ENCODE measurements around the gene MEX3A.
"Not testable (repeated sequence)": the region's sequence is repeated elsewhere in the genome, so short reads cannot be mapped to it uniquely, and the experiment has no call there.

The MEX3A gene

GRCh38 chr1:156072251-156072650 lies 10.0 kb downstream of the MEX3A start:
- Histone ChIP-seq H3K79me2 (ENCODE audit: insufficient read depth, low read length) (no peaks in the 10 kb centered on the region), H2AFZ (ENCODE audit: low read length) (no peak overlapping the region), H4K20me1 (ENCODE audit: insufficient read depth, low read length) (no peaks in the 10 kb centered on the region), H3F3A (ENCODE audit: insufficient read depth, low read length) (no peaks in the 10 kb centered on the region), H3K9me3 (ENCODE audit: low read length) (no peaks in the 10 kb centered on the region), H3K27me3 (ENCODE audit: insufficient read depth, low read length) (no peaks in the 10 kb centered on the region), H3K27ac (ENCODE audit: low read depth, low read length, poor library complexity, severe bottlenecking) (no peak overlapping the region), H3K9ac (ENCODE audit: low read length) (no peak overlapping the region), H3K9me2 (ENCODE audit: low read depth, low read length) (no peaks in the 10 kb centered on the region), H3K36me3 (ENCODE audit: insufficient read depth, low read length) (no peaks in the 10 kb centered on the region), H3K4me2 (ENCODE audit: low read length) (no peak overlapping the region), H3K4me3 (ENCODE audit: low read depth, low read length, poor library complexity, severe bottlenecking) (no peak overlapping the region), H3K4me1 (ENCODE audit: insufficient read depth, low read length, severe bottlenecking) (peaks cover 20% of the 10 kb centered on the region)
- no peak for TF ChIP-seq CTCF (IDR thresholded peaks at IDR 0.05; ENCODE audit: low read length)
- TF ChIP-seq EZH2 (IDR thresholded peaks at IDR 0.05; ENCODE audit: borderline replicate concordance, low read length), result no peak

- not testable (repeated sequence) for H3K79me2 ChIP-seq (ENCODE audit: insufficient read depth, low read length); H3K9ac ChIP-seq (ENCODE audit: low read length); H3K27ac ChIP-seq (ENCODE audit: low read depth, low read length, poor library complexity, severe bottlenecking); H4K20me1 ChIP-seq (ENCODE audit: insufficient read depth, low read length); H3K36me3 ChIP-seq (ENCODE audit: insufficient read depth, low read length); H3K9me3 ChIP-seq (ENCODE audit: low read length); H3F3A ChIP-seq (ENCODE audit: insufficient read depth, low read length); H2AFZ ChIP-seq (ENCODE audit: low read length); H3K4me2 ChIP-seq (ENCODE audit: low read length); H3K27me3 ChIP-seq (ENCODE audit: insufficient read depth, low read length); H3K4me3 ChIP-seq (ENCODE audit: low read depth, low read length, poor library complexity, severe bottlenecking); H3K9me2 ChIP-seq (ENCODE audit: low read depth, low read length)
- H3K4me1 ChIP-seq (ENCODE audit: insufficient read depth, low read length, severe bottlenecking), result peaks cover 14% of the 10 kb centered on the region
Observed at GRCh38 chr1:156071332-156071816, 10.9 kb downstream of the MEX3A start.

GRCh38 chr1:156070548-156070947 lies 11.7 kb downstream of the MEX3A start:
- H3K4me1 ChIP-seq (ENCODE audit: insufficient read depth, low read length, severe bottlenecking), result peaks cover 6% of the 10 kb centered on the region
- H3K9ac ChIP-seq (ENCODE audit: low read length), result no peak overlapping the region
- no peaks in the 10 kb centered on the region for H4K20me1 ChIP-seq (ENCODE audit: insufficient read depth, low read length)
- no peak overlapping the region for H3K4me3 ChIP-seq (ENCODE audit: low read depth, low read length, poor library complexity, severe bottlenecking)
- no peaks in the 10 kb centered on the region for H3K9me2 ChIP-seq (ENCODE audit: low read depth, low read length)
- no peaks in the 10 kb centered on the region for H3K36me3 ChIP-seq (ENCODE audit: insufficient read depth, low read length)
- H2AFZ ChIP-seq (ENCODE audit: low read length), result no peak overlapping the region
- H3K4me2 ChIP-seq (ENCODE audit: low read length), result no peak overlapping the region
- H3F3A ChIP-seq (ENCODE audit: insufficient read depth, low read length), result no peaks in the 10 kb centered on the region
- TF ChIP-seq CTCF (IDR thresholded peaks at IDR 0.05; ENCODE audit: low read length) (no peak), EZH2 (IDR thresholded peaks at IDR 0.05; ENCODE audit: borderline replicate concordance, low read length) (no peak)
- no peaks in the 10 kb centered on the region for H3K79me2 ChIP-seq (ENCODE audit: insufficient read depth, low read length)
- no peaks in the 10 kb centered on the region for H3K27me3 ChIP-seq (ENCODE audit: insufficient read depth, low read length)
- H3K9me3 ChIP-seq (ENCODE audit: low read length), result no peaks in the 10 kb centered on the region
- H3K27ac ChIP-seq (ENCODE audit: low read depth, low read length, poor library complexity, severe bottlenecking), result no peak overlapping the region
